HepG2 (cell line): ENCODE measurements around the gene SGPL1. TPM values are rescaled to one million over a fixed set of nuclear protein-coding genes. Genes with fewer than 3 reads are reported as not detected.

ENCODE experiments used
- CCAR2 ChIP-seq: fragments of 200-400 bp; formaldehyde crosslinking; optimal IDR thresholded peaks from 2 replicates; pipeline ENCODE3; 2018; ENCODE audit warnings: low read depth, mild to moderate bottlenecking, low read length, moderate library complexity
- DZIP1 ChIP-seq: sonication (generic); formaldehyde crosslinking; IDR thresholded peaks from 2 replicates; pipeline ENCODE4 v1.5.0; 2020; ENCODE audit warnings: mild to moderate bottlenecking, missing genetic modification reagents
- ETV6 ChIP-seq: sonication (generic); formaldehyde crosslinking; conservative IDR thresholded peaks from 2 replicates; pipeline ENCODE4 v1.4.0; 2020; ENCODE audit warnings: missing genetic modification reagents
- GFI1 ChIP-seq: sonication (generic); formaldehyde crosslinking; IDR thresholded peaks from 2 replicates; pipeline ENCODE4 v1.5.0; 2020; ENCODE audit warnings: missing genetic modification reagents, mild to moderate bottlenecking, borderline replicate concordance
- NBN ChIP-seq: fragments of 450-650 bp; conservative IDR thresholded peaks from 2 replicates; pipeline ENCODE4 v1.6.1; 2017
- PAWR ChIP-seq: sonication (generic); formaldehyde crosslinking; IDR thresholded peaks from 2 replicates; pipeline ENCODE4 v1.4.0; 2020; ENCODE audit warnings: missing genetic modification reagents, mild to moderate bottlenecking, borderline replicate concordance
- POGZ ChIP-seq: sonication (generic); formaldehyde crosslinking; IDR thresholded peaks from 2 replicates; pipeline ENCODE4 v1.4.0; 2020; ENCODE audit warnings: mild to moderate bottlenecking, missing genetic modification reagents
- POLR2AphosphoS5 ChIP-seq: IDR thresholded peaks from 2 replicates; pipeline ENCODE4 v1.6.1; 2012; ENCODE audit warnings: low read depth, low read length
- PTBP1 ChIP-seq: fragments of 200-400 bp; formaldehyde crosslinking; IDR thresholded peaks from 2 replicates; pipeline ENCODE4 v1.6.1; 2018; ENCODE audit warnings: low read length, low read depth; ENCODE audit not compliant: poor library complexity, severe bottlenecking
- SALL1 ChIP-seq: sonication (generic); formaldehyde crosslinking; IDR thresholded peaks from 2 replicates; pipeline ENCODE4 v1.8.0; 2022; ENCODE audit warnings: mild to moderate bottlenecking, missing genetic modification reagents
- SKI ChIP-seq: fragments of 450-650 bp; IDR thresholded peaks from one replicate; pipeline ENCODE4 v1.6.1; 2018; ENCODE audit warnings: mild to moderate bottlenecking; ENCODE audit not compliant: partially characterized antibody
- SRSF1 ChIP-seq: fragments of 200-400 bp; formaldehyde crosslinking; optimal IDR thresholded peaks from 2 replicates; pipeline ENCODE3; 2017; ENCODE audit warnings: mild to moderate bottlenecking, low read depth, low read length, moderate library complexity
- TARDBP ChIP-seq: sonication (generic); formaldehyde crosslinking; IDR thresholded peaks from 2 replicates; pipeline ENCODE4 v1.8.0; 2022; ENCODE audit warnings: mild to moderate bottlenecking, missing genetic modification reagents
- ZBTB7B ChIP-seq: sonication (generic); formaldehyde crosslinking; IDR thresholded peaks from 2 replicates; pipeline ENCODE4 v1.4.0; 2020; ENCODE audit warnings: missing genetic modification reagents
- ZNF12 ChIP-seq: sonication (generic); formaldehyde crosslinking; IDR thresholded peaks from 2 replicates; pipeline ENCODE4 v1.5.0; 2020; ENCODE audit warnings: missing genetic modification reagents
- ZNF234 ChIP-seq: sonication (generic); formaldehyde crosslinking; conservative IDR thresholded peaks from 2 replicates; pipeline ENCODE4 v1.5.1; 2020; ENCODE audit warnings: mild to moderate bottlenecking, missing genetic modification reagents
- ZNF235 ChIP-seq: sonication (generic); formaldehyde crosslinking; IDR thresholded peaks from 2 replicates; pipeline ENCODE4 v1.8.1; 2023; ENCODE audit warnings: mild to moderate bottlenecking, missing genetic modification reagents, borderline replicate concordance
- ZNF709 ChIP-seq: sonication (generic); formaldehyde crosslinking; IDR thresholded peaks from 2 replicates; pipeline ENCODE4 v1.5.0; 2020; ENCODE audit warnings: mild to moderate bottlenecking, missing genetic modification reagents
- polyA plus RNA-seq, 8 experiments: library from polyadenylated mRNA; depleted of rRNA in 3 of 8; stranded (reverse) in 7 of 8; unstranded in 1 of 8; fragments of >200 nt; fragmentation: Illumina TruSeq in 4 of 8; extraction: Trizol in 4 of 8; gene quantifications; 2 replicates each; pipeline versions ENCODE4 v1.2.1 to v1.2.3, GENCODE V29; 2011 to 2016; ENCODE audit warnings: low read depth in 4 of 8, missing spikeins in 1 of 8, mixed read lengths in 1 of 8; ENCODE audit not compliant: insufficient read depth in 1 of 8
- total RNA-seq, 5 experiments: library from RNA; depleted of rRNA; stranded (reverse); fragments of >200 nt; fragmentation: Illumina TruSeq; extraction: Trizol; gene quantifications; 2 replicates each; pipeline ENCODE4 v1.2.3, GENCODE V29; 2016; ENCODE audit warnings: low read depth in 1 of 5
- TF ChIP-seq, protein P1 (sequence below): IDR thresholded peaks from 2 replicates; pipeline ENCODE4 v1.6.1; 2018; ENCODE audit warnings: missing genetic modification reagents
- TF ChIP-seq, protein P2 (sequence below): sonication (generic); formaldehyde crosslinking; IDR thresholded peaks from 2 replicates; pipeline ENCODE4 v1.5.0; 2020; ENCODE audit warnings: missing genetic modification reagents
- TF ChIP-seq, protein P3 (sequence below): sonication (generic); formaldehyde crosslinking; IDR thresholded peaks from 2 replicates; pipeline ENCODE4 v1.9.0; 2021; ENCODE audit warnings: missing genetic modification reagents, borderline replicate concordance
- TF ChIP-seq, protein P4 (sequence below): IDR thresholded peaks from 2 replicates; pipeline ENCODE4 v1.6.1; 2016; ENCODE audit warnings: control low read depth

The SGPL1 gene
- total and polyA plus RNA-seq, 2 of the 13 experiments (the other 11 are each of a cell fraction or from before 2014, with no cell fraction given), result 17.6 to 25.0 TPM

GRCh38 chr10:70815504-70816219, at the start of gene SGPL1 (continued):
- TF ChIP-seq GFI1 (CRISPR knock-in tag) (peak; percentile 80; the same call in 1 of the 2 replicates), POLR2AphosphoS5 (no peak), PTBP1 (no peak), ZNF12 (CRISPR knock-in tag) (no peak), ETV6 (CRISPR knock-in tag) (no peak), ZNF709 (CRISPR knock-in tag) (no peak), SALL1 (CRISPR knock-in tag) (peak; percentile 65), TARDBP (CRISPR knock-in tag) (peak; percentile 28; the same call in 1 of the 2 replicates), PAWR (CRISPR knock-in tag) (no peak), ZNF235 (no peak), NBN (no peak), ZNF234 (CRISPR knock-in tag) (no peak), CCAR2 (no peak), ZBTB7B (CRISPR knock-in tag) (0 out of 2 replicates have a peak, but pooled peaks have one; percentile 27), POGZ (no peak), SRSF1 (no peak), DZIP1 (no peak), SKI (peak; percentile 79)
- TF ChIP-seq, protein P1, sequence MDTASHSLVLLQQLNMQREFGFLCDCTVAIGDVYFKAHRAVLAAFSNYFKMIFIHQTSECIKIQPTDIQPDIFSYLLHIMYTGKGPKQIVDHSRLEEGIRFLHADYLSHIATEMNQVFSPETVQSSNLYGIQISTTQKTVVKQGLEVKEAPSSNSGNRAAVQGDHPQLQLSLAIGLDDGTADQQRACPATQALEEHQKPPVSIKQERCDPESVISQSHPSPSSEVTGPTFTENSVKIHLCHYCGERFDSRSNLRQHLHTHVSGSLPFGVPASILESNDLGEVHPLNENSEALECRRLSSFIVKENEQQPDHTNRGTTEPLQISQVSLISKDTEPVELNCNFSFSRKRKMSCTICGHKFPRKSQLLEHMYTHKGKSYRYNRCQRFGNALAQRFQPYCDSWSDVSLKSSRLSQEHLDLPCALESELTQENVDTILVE (CRISPR knock-in tag), result peak; percentile 52; the same call in 1 of the 2 replicates
- TF ChIP-seq, protein P2, sequence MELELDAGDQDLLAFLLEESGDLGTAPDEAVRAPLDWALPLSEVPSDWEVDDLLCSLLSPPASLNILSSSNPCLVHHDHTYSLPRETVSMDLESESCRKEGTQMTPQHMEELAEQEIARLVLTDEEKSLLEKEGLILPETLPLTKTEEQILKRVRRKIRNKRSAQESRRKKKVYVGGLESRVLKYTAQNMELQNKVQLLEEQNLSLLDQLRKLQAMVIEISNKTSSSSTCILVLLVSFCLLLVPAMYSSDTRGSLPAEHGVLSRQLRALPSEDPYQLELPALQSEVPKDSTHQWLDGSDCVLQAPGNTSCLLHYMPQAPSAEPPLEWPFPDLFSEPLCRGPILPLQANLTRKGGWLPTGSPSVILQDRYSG (CRISPR knock-in tag), result no peak
- TF ChIP-seq, protein P3, sequence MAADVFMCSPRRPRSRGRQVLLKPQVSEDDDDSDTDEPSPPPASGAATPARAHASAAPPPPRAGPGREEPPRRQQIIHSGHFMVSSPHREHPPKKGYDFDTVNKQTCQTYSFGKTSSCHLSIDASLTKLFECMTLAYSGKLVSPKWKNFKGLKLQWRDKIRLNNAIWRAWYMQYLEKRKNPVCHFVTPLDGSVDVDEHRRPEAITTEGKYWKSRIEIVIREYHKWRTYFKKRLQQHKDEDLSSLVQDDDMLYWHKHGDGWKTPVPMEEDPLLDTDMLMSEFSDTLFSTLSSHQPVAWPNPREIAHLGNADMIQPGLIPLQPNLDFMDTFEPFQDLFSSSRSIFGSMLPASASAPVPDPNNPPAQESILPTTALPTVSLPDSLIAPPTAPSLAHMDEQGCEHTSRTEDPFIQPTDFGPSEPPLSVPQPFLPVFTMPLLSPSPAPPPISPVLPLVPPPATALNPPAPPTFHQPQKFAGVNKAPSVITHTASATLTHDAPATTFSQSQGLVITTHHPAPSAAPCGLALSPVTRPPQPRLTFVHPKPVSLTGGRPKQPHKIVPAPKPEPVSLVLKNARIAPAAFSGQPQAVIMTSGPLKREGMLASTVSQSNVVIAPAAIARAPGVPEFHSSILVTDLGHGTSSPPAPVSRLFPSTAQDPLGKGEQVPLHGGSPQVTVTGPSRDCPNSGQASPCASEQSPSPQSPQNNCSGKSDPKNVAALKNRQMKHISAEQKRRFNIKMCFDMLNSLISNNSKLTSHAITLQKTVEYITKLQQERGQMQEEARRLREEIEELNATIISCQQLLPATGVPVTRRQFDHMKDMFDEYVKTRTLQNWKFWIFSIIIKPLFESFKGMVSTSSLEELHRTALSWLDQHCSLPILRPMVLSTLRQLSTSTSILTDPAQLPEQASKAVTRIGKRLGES (CRISPR knock-in tag), result no peak
- TF ChIP-seq, protein P4, sequence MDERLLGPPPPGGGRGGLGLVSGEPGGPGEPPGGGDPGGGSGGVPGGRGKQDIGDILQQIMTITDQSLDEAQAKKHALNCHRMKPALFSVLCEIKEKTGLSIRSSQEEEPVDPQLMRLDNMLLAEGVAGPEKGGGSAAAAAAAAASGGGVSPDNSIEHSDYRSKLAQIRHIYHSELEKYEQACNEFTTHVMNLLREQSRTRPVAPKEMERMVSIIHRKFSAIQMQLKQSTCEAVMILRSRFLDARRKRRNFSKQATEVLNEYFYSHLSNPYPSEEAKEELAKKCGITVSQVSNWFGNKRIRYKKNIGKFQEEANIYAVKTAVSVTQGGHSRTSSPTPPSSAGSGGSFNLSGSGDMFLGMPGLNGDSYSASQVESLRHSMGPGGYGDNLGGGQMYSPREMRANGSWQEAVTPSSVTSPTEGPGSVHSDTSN (CRISPR knock-in tag), result no peak
